Natural killer cell treated with Interleukin-12 subunit alpha and Interleukin-12 subunit beta and Interleukin-15 and Interleukin-18, amount 100 ng/mL, for 72 hours (primary cell): ENCODE measurements around the gene DPYD. TPM values are rescaled to one million over a fixed set of nuclear protein-coding genes. Genes with fewer than 3 reads are reported as not detected.

Source experiments
- ATAC-seq, 2 donors: fragments of 150-1000 bp; cut with Tn5 transposase in 1 of 2; sonication (Bioruptor Pico), chemical (Tn5 transposase) in 1 of 2; 2 replicates each; pipeline ENCODE4 v1.10.0; 2021
- DNase-seq: peaks from one replicate; pipeline ENCODE4 v3.0.0; 2022; ENCODE audit warnings: low spot score
- H3K27ac Mint-ChIP-seq, 2 donors: 1 replicate in 1 of 2; 2 replicates in 1 of 2; pipeline ENCODE4 v1.8.0; 2022; ENCODE audit warnings: mixed read lengths in 2 of 2, mild to moderate bottlenecking in 1 of 2, moderate library complexity in 1 of 2
- H3K27me3 Mint-ChIP-seq, 2 donors: 1 replicate in 1 of 2; 2 replicates in 1 of 2; pipeline ENCODE4 v1.8.0; 2022; ENCODE audit warnings: mixed read lengths in 2 of 2
- H3K36me3 Mint-ChIP-seq: one replicate; pipeline ENCODE4 v1.8.0; 2022; ENCODE audit warnings: mixed read lengths
- H3K4me1 Mint-ChIP-seq, 2 donors: 1 replicate in 1 of 2; 2 replicates in 1 of 2; pipeline ENCODE4 v1.8.0; 2022; ENCODE audit warnings: low read depth in 2 of 2, mixed read lengths in 2 of 2, mild to moderate bottlenecking in 1 of 2
- H3K4me3 Mint-ChIP-seq: one replicate; pipeline ENCODE4 v1.8.0; 2022; ENCODE audit warnings: mixed read lengths
- H3K9me3 Mint-ChIP-seq: 2 replicates; pipeline ENCODE4 v1.8.0; 2022; ENCODE audit warnings: mixed read lengths
- total RNA-seq, 2 donors: library from RNA; stranded (reverse); gene quantifications; one replicate each; pipeline ENCODE4 v1.2.3, GENCODE V29; 2022

DPYD gene
- total RNA-seq, 2 donors from 2014 or later = 33.9 to 34.8 TPM

DNA sequence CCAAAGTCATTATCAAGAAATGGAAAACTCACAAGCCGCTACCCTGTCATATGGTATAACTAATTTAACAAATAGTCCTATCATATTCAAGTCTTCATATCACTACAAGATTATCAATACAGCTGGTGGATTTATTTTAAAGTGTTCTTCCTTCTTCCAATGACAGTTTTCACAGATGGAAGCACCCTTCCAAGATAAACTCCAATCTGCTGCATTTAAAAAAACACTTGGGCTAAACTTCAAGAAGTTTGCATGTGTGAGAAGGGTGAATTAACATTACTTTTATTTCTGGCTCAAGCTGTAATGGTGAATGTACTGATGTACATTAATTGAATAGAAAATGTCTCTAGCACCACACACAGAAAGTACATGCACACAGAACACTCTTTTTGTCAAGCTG lies 192.4 kb downstream of the DPYD start:
- no peak for ATAC-seq
- H3K4me1 Mint-ChIP-seq = peaks cover 4 to 15% of the 10 kb centered on the region in 2 donors
- H3K9me3 Mint-ChIP-seq = peaks cover 7% of the 10 kb centered on the region

DNA sequence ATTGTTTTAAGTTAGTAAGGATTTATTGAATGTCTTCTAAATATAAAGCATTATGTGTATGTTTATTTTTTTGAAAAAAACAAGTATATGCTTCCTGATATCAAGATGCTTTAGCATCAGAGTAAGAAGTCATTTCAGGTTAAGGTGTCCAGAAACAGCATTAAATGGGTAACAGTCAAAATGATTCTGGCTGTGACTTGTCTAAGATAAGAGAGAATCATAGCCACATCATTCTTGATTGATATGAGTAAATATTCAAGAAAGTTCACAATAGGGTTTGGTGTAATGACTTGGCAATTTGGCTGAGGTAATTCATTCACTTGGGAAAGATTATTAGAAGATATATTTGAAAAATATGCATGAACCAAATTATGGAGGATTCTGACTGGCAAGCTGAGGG lies 193.8 kb downstream of the DPYD start:
- ATAC-seq (no peak), DNase-seq (no peak)
- H3K27me3 Mint-ChIP-seq = no peaks in the 10 kb centered on the region
- H3K36me3 Mint-ChIP-seq = peaks cover 4% of the 10 kb centered on the region
- peaks cover 4 to 15% of the 10 kb centered on the region in 2 donors for H3K4me1 Mint-ChIP-seq
- H3K9me3 Mint-ChIP-seq = peaks cover 7% of the 10 kb centered on the region
- H3K27ac Mint-ChIP-seq = peak overlapping the region in 1 of 2 donors; percentile 26
- no peak overlapping the region for H3K4me3 Mint-ChIP-seq

More for the DNA sequence above, 192.4 kb downstream of the DPYD start:
- no peak for DNase-seq
- Mint-ChIP-seq H3K36me3 (peaks cover 4% of the 10 kb centered on the region), H3K27ac (no peak overlapping the region), H3K27me3 (no peaks in the 10 kb centered on the region), H3K4me3 (no peak overlapping the region)

DNA sequence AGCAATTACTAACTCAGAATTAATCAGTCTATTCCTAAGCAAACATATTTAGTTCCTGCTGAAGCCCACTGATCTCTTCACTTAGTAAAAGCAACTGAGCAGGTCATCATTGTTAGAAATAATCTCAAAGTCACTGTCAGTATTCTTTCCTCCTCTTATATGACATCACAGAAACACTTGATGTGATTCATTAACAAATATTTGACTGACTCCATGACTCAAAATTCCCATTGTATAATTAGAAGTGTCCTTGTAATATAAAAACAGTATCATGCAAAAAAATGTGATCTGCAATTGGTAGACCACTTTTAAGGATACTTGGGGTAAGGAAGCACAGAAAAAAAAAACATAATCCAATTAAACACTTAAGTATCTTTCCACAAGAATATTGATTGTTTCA lies 194.4 kb downstream of the DPYD start:
- H3K36me3 Mint-ChIP-seq = peaks cover 4% of the 10 kb centered on the region

GRCh38 chr1:97721221-97721620 lies 199.6 kb downstream of the DPYD start:
- ATAC-seq (no peak), DNase-seq (no peak)
- H3K27me3 Mint-ChIP-seq = no peaks in the 10 kb centered on the region
- H3K4me1 Mint-ChIP-seq = peaks cover 4 to 12% of the 10 kb centered on the region in 2 donors
- no peak overlapping the region for H3K4me3 Mint-ChIP-seq
- no peak overlapping the region for H3K27ac Mint-ChIP-seq
- H3K9me3 Mint-ChIP-seq = peaks cover 7% of the 10 kb centered on the region
- H3K36me3 Mint-ChIP-seq = peaks cover 12% of the 10 kb centered on the region

More for the DNA sequence above, 194.4 kb downstream of the DPYD start:
- Mint-ChIP-seq H3K9me3 (peaks cover 7% of the 10 kb centered on the region), H3K4me1 (peaks cover 4 to 15% of the 10 kb centered on the region in 2 donors), H3K27ac (no peak overlapping the region), H3K27me3 (no peaks in the 10 kb centered on the region), H3K4me3 (no peak overlapping the region)
- DNase-seq = no peak
- ATAC-seq = no peak

GRCh38 chr1:97712980-97713379 lies 207.9 kb downstream of the DPYD start:
- no peaks in the 10 kb centered on the region for H3K9me3 Mint-ChIP-seq
- H3K4me1 Mint-ChIP-seq = peaks cover 0 to 3% of the 10 kb centered on the region in 2 donors
- H3K36me3 Mint-ChIP-seq = no peaks in the 10 kb centered on the region
- no peak overlapping the region for H3K4me3 Mint-ChIP-seq
- H3K27me3 Mint-ChIP-seq = no peaks in the 10 kb centered on the region
- DNase-seq (no peak), ATAC-seq (no peak)
- no peak overlapping the region for H3K27ac Mint-ChIP-seq

DNA sequence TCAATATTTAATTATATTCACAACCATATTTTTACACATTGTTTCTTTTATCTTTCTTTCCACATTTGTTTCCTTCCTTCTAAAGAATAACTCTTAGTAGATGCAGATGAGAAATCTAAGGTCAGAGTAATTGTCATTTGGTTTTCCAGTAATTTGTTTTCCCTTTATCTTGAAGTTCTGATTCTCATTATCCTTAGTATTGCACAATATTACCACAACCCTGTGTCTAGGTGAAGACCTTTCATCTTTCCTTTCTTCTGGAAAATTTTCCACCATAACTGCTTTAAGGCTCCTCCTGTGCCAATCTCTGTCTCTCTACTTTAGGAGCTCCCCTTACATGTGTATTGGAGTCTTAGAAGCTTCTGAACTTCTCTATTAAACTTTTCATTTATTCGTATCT lies 209.0 kb downstream of the DPYD start:
- DNase-seq (no peak), ATAC-seq (no peak)
- Mint-ChIP-seq H3K4me1 (no peaks in the 10 kb centered on the region), H3K4me3 (no peak overlapping the region), H3K9me3 (no peaks in the 10 kb centered on the region), H3K36me3 (no peaks in the 10 kb centered on the region), H3K27ac (no peak overlapping the region), H3K27me3 (no peaks in the 10 kb centered on the region)

DNA sequence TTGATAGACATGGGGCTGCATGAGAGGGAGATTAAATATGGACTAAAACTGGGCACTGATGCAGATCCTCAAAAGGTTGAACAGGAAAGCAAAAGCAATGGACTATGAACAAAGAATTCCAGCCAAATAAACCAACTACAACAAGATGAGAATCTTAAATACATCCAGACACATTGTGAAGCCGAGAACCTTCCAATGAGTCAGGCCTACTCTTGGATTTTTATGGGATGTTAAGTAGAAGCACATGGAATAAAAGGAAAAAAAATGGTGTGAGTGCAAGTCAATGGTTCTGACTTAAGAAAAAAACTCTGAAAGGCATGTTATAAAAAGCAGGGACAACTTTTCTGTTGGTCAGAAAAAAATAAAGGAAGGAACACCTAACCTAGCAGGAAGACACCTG lies 227.2 kb downstream of the DPYD start:
- no peak overlapping the region for H3K27ac Mint-ChIP-seq
- peaks cover 0 to 3% of the 10 kb centered on the region in 2 donors for H3K4me1 Mint-ChIP-seq
- DNase-seq (no peak), ATAC-seq (no peak)
- no peaks in the 10 kb centered on the region for H3K27me3 Mint-ChIP-seq
- no peaks in the 10 kb centered on the region for H3K36me3 Mint-ChIP-seq
- no peak overlapping the region for H3K4me3 Mint-ChIP-seq
- H3K9me3 Mint-ChIP-seq = no peaks in the 10 kb centered on the region

DNA sequence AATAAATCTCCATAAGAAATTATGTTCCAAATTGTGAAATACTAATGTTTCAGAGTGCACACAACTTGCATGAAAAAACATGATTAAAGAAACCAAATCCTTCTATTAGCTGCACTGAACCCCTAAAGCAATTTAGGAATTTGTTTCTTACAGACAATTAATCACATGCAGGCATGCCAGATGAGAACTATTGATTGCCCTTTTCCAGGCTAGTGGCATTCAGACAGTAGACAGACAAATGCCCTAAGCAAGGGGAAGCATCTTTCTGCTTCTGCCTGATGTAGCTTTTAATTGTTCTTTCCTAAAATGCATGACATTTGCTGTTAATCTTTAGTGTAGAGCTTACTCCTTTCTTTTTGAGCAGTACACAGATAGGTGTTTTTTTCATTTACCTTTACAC lies 229.5 kb downstream of the DPYD start:
- Mint-ChIP-seq H3K27ac (no peak overlapping the region), H3K27me3 (no peaks in the 10 kb centered on the region), H3K4me1 (peaks cover 0 to 3% of the 10 kb centered on the region in 2 donors), H3K36me3 (peaks cover 8% of the 10 kb centered on the region), H3K9me3 (no peaks in the 10 kb centered on the region), H3K4me3 (no peak overlapping the region)
- no peak for DNase-seq
- no peak for ATAC-seq

DNA sequence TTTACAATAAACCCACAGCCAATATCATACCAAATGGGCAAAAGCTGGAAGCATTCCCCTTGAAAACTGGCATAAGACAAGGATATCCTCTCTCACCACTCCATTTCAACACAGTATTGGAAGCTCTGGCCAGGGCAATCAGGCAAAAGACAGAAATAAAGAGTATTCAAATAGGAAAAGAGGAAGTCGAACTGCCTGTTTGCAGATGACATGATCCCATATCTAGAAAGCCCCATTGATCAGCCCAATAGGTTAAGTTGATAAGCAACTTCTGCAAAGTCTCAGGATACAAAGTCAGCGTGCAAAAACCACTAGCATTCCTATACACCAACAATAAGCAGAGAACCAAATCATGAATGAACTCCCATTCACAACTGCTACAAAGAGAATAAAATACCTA lies 235.5 kb downstream of the DPYD start:
- DNase-seq (no peak), ATAC-seq (no peak)
- Mint-ChIP-seq H3K27me3 (no peaks in the 10 kb centered on the region), H3K27ac (no peak overlapping the region), H3K4me3 (no peak overlapping the region), H3K4me1 (peaks cover 7% of the 10 kb centered on the region in 2 donors), H3K36me3 (peaks cover 24% of the 10 kb centered on the region), H3K9me3 (no peaks in the 10 kb centered on the region)

DNA sequence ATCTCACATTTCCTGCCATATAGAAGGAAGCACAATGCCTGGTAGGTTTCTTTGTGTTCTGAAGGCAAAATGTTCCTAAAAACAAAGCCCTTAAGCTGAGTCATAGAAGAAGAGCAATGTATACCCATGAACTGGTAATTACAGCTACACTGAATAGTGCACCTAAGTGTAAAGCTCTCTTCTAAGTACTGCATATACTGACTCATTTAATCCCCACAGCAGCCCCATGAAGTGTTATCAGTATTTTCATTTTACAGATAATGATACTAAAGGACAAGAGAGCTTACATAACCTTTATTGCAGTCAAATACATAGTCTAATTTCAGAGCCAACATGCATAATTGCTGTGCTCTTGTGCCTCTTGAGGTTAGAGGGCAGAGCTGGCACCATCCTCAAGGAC lies 239.9 kb downstream of the DPYD start:
- H3K27me3 Mint-ChIP-seq = no peaks in the 10 kb centered on the region
- no peak overlapping the region for H3K4me3 Mint-ChIP-seq
- no peak for DNase-seq
- ATAC-seq = peak in 1 of 2 donors; percentile 84
- peaks cover 7% of the 10 kb centered on the region in 2 donors for H3K4me1 Mint-ChIP-seq
- no peaks in the 10 kb centered on the region for H3K9me3 Mint-ChIP-seq
- H3K27ac Mint-ChIP-seq = no peak overlapping the region
- peaks cover 17% of the 10 kb centered on the region for H3K36me3 Mint-ChIP-seq

DNA sequence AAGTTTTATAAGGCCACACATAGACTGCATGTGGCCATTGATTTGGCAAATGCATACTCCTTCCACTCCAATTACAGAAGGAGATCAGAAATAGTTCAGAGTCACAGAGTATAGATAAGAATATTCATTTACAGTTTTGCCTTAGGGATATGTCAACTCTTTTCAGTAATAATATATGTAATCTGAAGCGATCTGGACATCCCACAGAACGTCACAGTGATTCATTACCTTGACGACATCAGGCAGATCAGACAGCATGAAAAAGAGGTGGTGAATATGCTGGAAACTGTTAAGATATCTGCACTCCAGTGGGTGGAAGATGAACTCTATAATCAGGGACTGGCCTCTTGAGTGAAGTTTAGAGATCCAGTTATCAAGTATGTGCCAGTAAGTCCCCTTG lies 240.4 kb downstream of the DPYD start:
- Mint-ChIP-seq H3K9me3 (no peaks in the 10 kb centered on the region), H3K4me3 (no peak overlapping the region), H3K4me1 (peaks cover 7% of the 10 kb centered on the region in 2 donors), H3K36me3 (peaks cover 13% of the 10 kb centered on the region), H3K27me3 (no peaks in the 10 kb centered on the region), H3K27ac (no peak overlapping the region)
- DNase-seq = no peak
- no peak for ATAC-seq

GRCh38 chr1:97677702-97678101 lies 243.1 kb downstream of the DPYD start:
- Mint-ChIP-seq H3K9me3 (no peaks in the 10 kb centered on the region), H3K4me1 (peaks cover 7% of the 10 kb centered on the region in 2 donors), H3K27ac (no peak overlapping the region), H3K36me3 (peaks cover 8% of the 10 kb centered on the region), H3K27me3 (no peaks in the 10 kb centered on the region), H3K4me3 (no peak overlapping the region)
- DNase-seq (no peak), ATAC-seq (no peak)

GRCh38 chr1:97674517-97674916 lies 246.3 kb downstream of the DPYD start:
- Mint-ChIP-seq H3K4me3 (no peak overlapping the region), H3K4me1 (peaks cover 5% of the 10 kb centered on the region in 2 donors), H3K36me3 (peaks cover 4% of the 10 kb centered on the region), H3K27ac (no peak overlapping the region), H3K9me3 (no peaks in the 10 kb centered on the region), H3K27me3 (no peaks in the 10 kb centered on the region)
- DNase-seq (no peak), ATAC-seq (no peak)

GRCh38 chr1:97668945-97669344 lies 251.9 kb downstream of the DPYD start:
- Mint-ChIP-seq H3K27me3 (no peaks in the 10 kb centered on the region), H3K36me3 (no peaks in the 10 kb centered on the region), H3K4me1 (peaks cover 5% of the 10 kb centered on the region in 2 donors), H3K9me3 (no peaks in the 10 kb centered on the region), H3K4me3 (no peak overlapping the region), H3K27ac (no peak overlapping the region)
- DNase-seq (no peak), ATAC-seq (no peak)

GRCh38 chr1:97660431-97661105 lies 260.3 kb downstream of the DPYD start:
- H3K4me3 Mint-ChIP-seq = no peak overlapping the region
- H3K4me1 Mint-ChIP-seq = peaks cover 5 to 8% of the 10 kb centered on the region in 2 donors
- ATAC-seq (no peak), DNase-seq (no peak)
- no peak overlapping the region for H3K27ac Mint-ChIP-seq
- H3K27me3 Mint-ChIP-seq = no peaks in the 10 kb centered on the region
- H3K9me3 Mint-ChIP-seq = no peaks in the 10 kb centered on the region
- no peaks in the 10 kb centered on the region for H3K36me3 Mint-ChIP-seq
